GM20000 (cell line): ENCODE measurements around the gene GCSAM.

Source experiments
- DNase-seq: peaks from one replicate; pipeline ENCODE4 v3.0.0; 2012; ENCODE audit warnings: low spot score
- CTCF ChIP-seq: IDR thresholded peaks from 2 replicates; pipeline ENCODE4 v1.5.1; 2012; ENCODE audit warnings: mild to moderate bottlenecking, control low read depth; ENCODE audit errors: extremely low read depth, missing control alignments

The GCSAM gene

GRCh38 chr3:112122870-112123269, 10.2 kb downstream of the GCSAM start:
- DNase-seq, result no peak
- no peak for TF ChIP-seq CTCF

- no peak for DNase-seq
- no peak for TF ChIP-seq CTCF
These were observed 11.2 kb downstream of the GCSAM start for GRCh38 chr3:112121577-112122547.

GRCh38 chr3:112119962-112120836, 12.8 kb downstream of the GCSAM start:
- no peak for TF ChIP-seq CTCF
- no peak for DNase-seq

- DNase-seq, result no peak
- no peak for TF ChIP-seq CTCF
These were observed 15.0 kb downstream of the GCSAM start for GRCh38 chr3:112117841-112118571.

GRCh38 chr3:112117415-112117814, 15.6 kb downstream of the GCSAM start:
- no peak for DNase-seq
- TF ChIP-seq CTCF, result no peak

GRCh38 chr3:112116748-112117186, 16.3 kb downstream of the GCSAM start:
- no peak for DNase-seq
- TF ChIP-seq CTCF, result no peak
